Endodermal cell (in vitro differentiated cells): ENCODE results near the gene FAM83C. TPM values are rescaled to one million over a fixed set of nuclear protein-coding genes. Genes with fewer than 3 reads are reported as not detected.

Source experiments
- DNase-seq: peaks from one replicate; pipeline ENCODE4 v3.0.0-alpha.2; 2017
- H3K27ac ChIP-seq: 2 replicates; pipeline ENCODE4 v1.5.1; 2013; ENCODE audit warnings: mild to moderate bottlenecking, low read depth, low read length, moderate library complexity
- H3K27me3 ChIP-seq: 2 replicates; pipeline ENCODE4 v1.6.1; 2013; ENCODE audit warnings: mild to moderate bottlenecking, low read length, moderate library complexity; ENCODE audit not compliant: insufficient read depth, control insufficient read depth, poor library complexity, severe bottlenecking
- H3K36me3 ChIP-seq: 2 replicates; pipeline ENCODE4 v1.7.0; 2013; ENCODE audit warnings: mild to moderate bottlenecking, low read length, moderate library complexity; ENCODE audit not compliant: control insufficient read depth, insufficient read depth
- H3K4me1 ChIP-seq: one replicate; pipeline ENCODE4 v1.7.0; 2013; ENCODE audit warnings: low read length; ENCODE audit not compliant: control insufficient read depth, insufficient read depth
- H3K4me3 ChIP-seq: 2 replicates; pipeline ENCODE4 v1.5.1; 2013; ENCODE audit warnings: mild to moderate bottlenecking, low read length, moderate library complexity
- H3K9ac ChIP-seq: 2 replicates; pipeline ENCODE4 v1.6.1; 2013; ENCODE audit warnings: mild to moderate bottlenecking, low read length, moderate library complexity; ENCODE audit not compliant: poor library complexity, severe bottlenecking; ENCODE audit errors: extremely low read depth
- H3K9me3 ChIP-seq: 2 replicates; pipeline ENCODE4 v1.6.1; 2013; ENCODE audit warnings: mild to moderate bottlenecking, low read length, moderate library complexity; ENCODE audit not compliant: control insufficient read depth
- H3K27ac Mint-ChIP-seq: 2 replicates; pipeline ENCODE4 v1.8.0; 2020; ENCODE audit warnings: mixed read lengths
- H3K27me3 Mint-ChIP-seq: 2 replicates; pipeline ENCODE4 v1.8.0; 2021; ENCODE audit warnings: mild to moderate bottlenecking, mixed read lengths; ENCODE audit not compliant: insufficient read depth
- H3K36me3 Mint-ChIP-seq: 2 replicates; pipeline ENCODE4 v1.8.0; 2020; ENCODE audit warnings: low read depth, mixed read lengths
- H3K4me1 Mint-ChIP-seq: 2 replicates; pipeline ENCODE4 v1.8.0; 2020; ENCODE audit warnings: mixed read lengths
- H3K4me3 Mint-ChIP-seq: 2 replicates; pipeline ENCODE4 v1.8.0; 2020; ENCODE audit warnings: mild to moderate bottlenecking, moderate library complexity, mixed read lengths
- H3K9me3 Mint-ChIP-seq: 2 replicates; pipeline ENCODE4 v1.8.0; 2020; ENCODE audit warnings: mild to moderate bottlenecking, mixed read lengths
- CTCF ChIP-seq: fragments of 200-600 bp; sonication (generic); conservative IDR thresholded peaks from 2 replicates; pipeline ENCODE4 v1.5.0; 2021; ENCODE audit warnings: antibody characterized with exemption, mild to moderate bottlenecking
- WGBS, 2 experiments: methylation state at CpG; one replicate each; pipeline versions ENCODE4 v1.1.5 to v1.1.7; 2013; ENCODE audit warnings: missing lambda C conversion rate in 2 of 2, mixed read lengths in 1 of 2; ENCODE audit not compliant: insufficient coverage in 1 of 2, insufficient read length in 1 of 2; 5-methylcytosine and 5-hydroxymethylcytosine counted together
- total RNA-seq, 2 donors: library from RNA; stranded (reverse); fragmentation: NEBNext Ultra II Directional in 1 of 2; extraction: Animal tissue kit (Norgen Biotek cat#: 25700) in 1 of 2; gene quantifications; 2 replicates in 1 of 2; 3 replicates in 1 of 2; pipeline ENCODE4 v1.2.1, GENCODE V29; 2021

FAM83C gene
- total RNA-seq, 2 donors from 2014 or later, result not detected

- Mint-ChIP-seq H3K4me1 (peaks cover 5% of the 10 kb centered on the region), H3K27ac (no peak overlapping the region), H3K27me3 (no peaks in the 10 kb centered on the region), H3K4me3 (no peak overlapping the region), H3K36me3 (peaks cover 16% of the 10 kb centered on the region), H3K9me3 (no peaks in the 10 kb centered on the region)
- Histone ChIP-seq H3K27me3 (no peaks in the 10 kb centered on the region), H3K9ac (no peak overlapping the region), H3K36me3 (peaks cover 28% of the 10 kb centered on the region), H3K9me3 (no peaks in the 10 kb centered on the region), H3K4me1 (peaks cover 4% of the 10 kb centered on the region), H3K4me3 (no peak overlapping the region), H3K27ac (no peak overlapping the region)
- 92 to 94% methylated on average over 8 to 12 of the region's 12 CpGs for WGBS, 2 experiments
- DNase-seq, result peak; percentile 36
- TF ChIP-seq CTCF, result no peak
Measured at GRCh38 chr20:35305682-35306556, 13.7 kb upstream of the FAM83C start.

DNA sequence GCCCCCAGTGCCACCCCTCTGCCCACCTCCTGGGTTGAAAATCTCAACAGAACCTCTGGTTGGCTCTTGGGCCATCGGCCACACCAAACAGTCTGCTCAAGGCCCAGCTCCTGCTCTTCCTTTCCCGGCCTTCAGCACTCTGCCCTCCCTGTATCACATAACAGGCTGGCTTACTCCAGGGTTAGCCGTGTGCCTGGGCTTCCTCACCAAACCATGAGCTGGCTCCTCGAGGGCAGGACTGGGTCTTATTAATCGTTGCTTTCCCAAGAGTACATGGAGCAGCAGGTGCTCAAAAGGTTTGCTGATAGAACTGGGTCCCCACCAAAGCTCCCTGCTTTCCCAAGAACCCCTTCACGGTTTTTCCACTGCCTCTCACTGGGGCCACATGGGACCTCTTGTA is 12.7 kb upstream of the FAM83C start:
- no peak for TF ChIP-seq CTCF
- no peak overlapping the region for H3K4me3 Mint-ChIP-seq
- H3K9ac ChIP-seq, result no peak overlapping the region

GRCh38 chr20:35303735-35304491 is 11.7 kb upstream of the FAM83C start:
- H3K4me3 ChIP-seq, result no peak overlapping the region
- Mint-ChIP-seq H3K4me3 (peak overlapping the region; percentile 25), H3K4me1 (peaks cover 5% of the 10 kb centered on the region), H3K9me3 (no peaks in the 10 kb centered on the region), H3K27ac (peak overlapping the region; percentile 58), H3K27me3 (peaks cover 9% of the 10 kb centered on the region), H3K36me3 (peaks cover 8% of the 10 kb centered on the region)
- peak; percentile 97 for DNase-seq
- WGBS, 2 experiments, result 30 to 33% methylated on average over 8 to 18 of the region's 18 CpGs
- no peak overlapping the region for H3K9ac ChIP-seq
- peaks cover 27% of the 10 kb centered on the region for H3K36me3 ChIP-seq
- H3K27ac ChIP-seq, result no peak overlapping the region
- TF ChIP-seq CTCF, result peak; percentile 97
- peaks cover 4% of the 10 kb centered on the region for H3K4me1 ChIP-seq
- no peaks in the 10 kb centered on the region for H3K9me3 ChIP-seq
- H3K27me3 ChIP-seq, result no peaks in the 10 kb centered on the region

More for the DNA sequence above, 12.7 kb upstream of the FAM83C start:
- Histone ChIP-seq H3K27ac (no peak overlapping the region), H3K9me3 (no peaks in the 10 kb centered on the region), H3K27me3 (no peaks in the 10 kb centered on the region), H3K4me1 (peaks cover 4% of the 10 kb centered on the region), H3K36me3 (peaks cover 27% of the 10 kb centered on the region), H3K4me3 (no peak overlapping the region)
- H3K36me3 Mint-ChIP-seq, result peaks cover 14% of the 10 kb centered on the region
- peaks cover 5% of the 10 kb centered on the region for H3K4me1 Mint-ChIP-seq
- WGBS, 2 experiments, result 88 to 93% methylated on average over 6 of the region's 6 CpGs
- no peaks in the 10 kb centered on the region for H3K9me3 Mint-ChIP-seq
- H3K27ac Mint-ChIP-seq, result no peak overlapping the region
- peaks cover 3% of the 10 kb centered on the region for H3K27me3 Mint-ChIP-seq
- peak; percentile 40 for DNase-seq
